ENCODE data around the gene CEACAM21. TPM values are rescaled to one million over a fixed set of nuclear protein-coding genes. Genes with fewer than 3 reads are reported as not detected.

Gene CEACAM21
- total RNA-seq, 1 experiment from 2014 or later, result not detected

- H3K14ac ChIP-seq (ENCODE audit: insufficient read depth, low read length), result no peak overlapping the region
- peaks cover 3 to 14% (median 9%) of the 10 kb centered on the region in 3 experiments; a peak in 5 of 7 replicates for H3K36me3 Mint-ChIP-seq (ENCODE audit: insufficient read depth in 1 of 3, low read depth in 3 of 3)
- H3K27me3 ChIP-seq (ENCODE audit: insufficient read depth, low read length), result no peaks in the 10 kb centered on the region
Measured at GRCh38 chr19:41553804-41554203, 22.2 kb upstream of the CEACAM21 start.

More at GRCh38 chr19:41553804-41554203, 22.2 kb upstream of the CEACAM21 start:
- Histone ChIP-seq H4K8ac (replicated peaks; ENCODE audit: insufficient read length, low read depth, low read length) (no peak overlapping the region), H3K4ac (ENCODE audit: low read depth, low read length) (no peak overlapping the region), H4K91ac (ENCODE audit: insufficient read length, low read depth, low read length) (no peak overlapping the region), H2BK5ac (ENCODE audit: insufficient read length, low read length) (no peak overlapping the region), H2BK12ac (ENCODE audit: insufficient read length, low read depth, low read length) (no peak overlapping the region), H4K20me1 (ENCODE audit: control insufficient read depth, insufficient read depth, insufficient read length) (no peaks in the 10 kb centered on the region), H2BK120ac (ENCODE audit: low read depth, low read length, poor library complexity, severe bottlenecking) (no peak overlapping the region), H3K23ac (ENCODE audit: insufficient read length, low read depth, low read length) (no peak overlapping the region), H2AK5ac (ENCODE audit: insufficient read length, low read length) (no peak overlapping the region), H3K9ac (ENCODE audit: extremely low read depth, insufficient read length, low read length) (no peak overlapping the region), H3K79me2 (ENCODE audit: insufficient read depth, low read length) (no peaks in the 10 kb centered on the region), H3K27ac (ENCODE audit: insufficient read length, low read depth, low read length) (no peak overlapping the region), H3K23me2 (ENCODE audit: insufficient read length, low read depth, low read length, poor library complexity, severe bottlenecking) (peaks cover 2% of the 10 kb centered on the region), H2BK20ac (ENCODE audit: low read depth, low read length, poor library complexity, severe bottlenecking) (no peak overlapping the region), H3K4me2 (ENCODE audit: insufficient read depth, insufficient read length, low read length) (no peak overlapping the region), H2AFZ (ENCODE audit: low read length) (no peak overlapping the region), H3K56ac (ENCODE audit: insufficient read length, low read depth, low read length) (no peak overlapping the region), H3K9me3 (ENCODE audit: control insufficient read depth, low read depth, low read length) (no peaks in the 10 kb centered on the region), H4K5ac (ENCODE audit: insufficient read length, low read depth, low read length) (no peak overlapping the region), H3K4me1 (ENCODE audit: insufficient read depth, low read length) (no peaks in the 10 kb centered on the region), H3T11ph (ENCODE audit: low read length) (no peak overlapping the region), H2BK15ac (ENCODE audit: low read depth, low read length) (no peak overlapping the region), H3K18ac (ENCODE audit: insufficient read length, low read depth, low read length) (no peak overlapping the region), H3K79me1 (ENCODE audit: insufficient read depth, low read depth, low read length, poor library complexity, severe bottlenecking) (no peaks in the 10 kb centered on the region)
- Mint-ChIP-seq H3K9me3 (peaks cover 73 to 86% of the 10 kb centered on the region in 2 experiments), H3K27me3 (ENCODE audit: low read depth) (no peaks in the 10 kb centered on the region; the same call in none of the 2 replicates), H3K4me1 (peaks cover 0 to 6% of the 10 kb centered on the region in 2 experiments; a peak in 2 of 4 replicates), H3K27ac (no peak overlapping the region), H3K4me3 (no peak overlapping the region)
- no peak for DNase-seq
- no peak for TF ChIP-seq CTCF (conservative IDR thresholded peaks at IDR 0.05)
- no CpG with 5 or more reads among the region's 4 CpGs for WGBS (ENCODE audit: extremely low coverage, insufficient read length, low lambda C conversion rate)
